WTC11 (cell line): ENCODE measurements around the gene PRR22.

ENCODE experiments used
- ESRRA ChIP-seq: sonication (generic); formaldehyde crosslinking; IDR thresholded peaks from 2 replicates; pipeline ENCODE4 v1.8.1; 2022; ENCODE audit warnings: mild to moderate bottlenecking, missing genetic modification reagents, borderline replicate concordance
- TP53 ChIP-seq: sonication (generic); formaldehyde crosslinking; IDR thresholded peaks from 2 replicates; pipeline ENCODE4 v1.8.1; 2023; ENCODE audit warnings: mild to moderate bottlenecking, missing genetic modification reagents
- ZNF121 ChIP-seq: sonication (generic); formaldehyde crosslinking; IDR thresholded peaks from 2 replicates; pipeline ENCODE4 v1.8.0; 2023; ENCODE audit warnings: missing genetic modification reagents
- ZNF671 ChIP-seq: fragments of 250-450 bp; sonication (Bioruptor Pico); IDR thresholded peaks from 2 replicates; pipeline ENCODE4 v1.8.0; 2021; ENCODE audit warnings: mild to moderate bottlenecking
- TF ChIP-seq, protein P1 (sequence below): fragments of 200-600 bp; IDR thresholded peaks from 2 replicates; pipeline ENCODE4 v1.8.0; 2022; ENCODE audit warnings: antibody characterized with exemption
- TF ChIP-seq, protein P2 (sequence below): sonication (generic); formaldehyde crosslinking; IDR thresholded peaks from 2 replicates; pipeline ENCODE4 v1.8.1; 2023; ENCODE audit warnings: mild to moderate bottlenecking, moderate library complexity, missing genetic modification reagents

DNA sequence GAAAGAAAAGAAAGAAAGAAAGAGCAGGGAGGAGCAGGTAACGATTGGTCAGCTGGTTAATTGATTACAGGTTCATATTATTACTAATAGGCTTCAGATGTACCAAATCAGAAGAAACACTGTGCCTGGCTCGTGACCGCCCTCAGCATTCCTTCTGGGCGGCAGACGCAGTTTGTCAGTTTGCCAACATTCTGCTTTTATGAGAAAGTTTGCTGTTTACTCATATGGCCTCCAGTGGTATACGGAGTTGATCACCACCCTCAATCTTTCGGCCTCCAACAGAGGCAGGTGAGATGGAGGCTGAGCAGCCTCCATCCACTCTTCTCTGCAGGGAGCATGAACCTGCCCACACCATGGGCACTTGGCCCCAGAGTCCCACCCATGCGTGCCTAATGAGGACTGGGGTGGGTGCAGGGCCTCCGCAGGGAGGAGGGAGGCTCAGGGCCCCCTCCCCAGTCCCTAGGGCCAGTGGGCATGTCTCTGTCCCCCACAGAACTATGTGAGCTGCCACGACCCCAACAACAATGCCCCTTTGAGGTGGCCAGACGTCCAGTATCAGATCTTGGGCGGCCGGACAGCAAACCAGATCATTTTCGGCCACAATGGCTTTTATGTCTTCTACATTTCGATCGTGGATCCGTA lies 8.8 kb downstream of the PRR22 start:
- TF ChIP-seq, protein P1, sequence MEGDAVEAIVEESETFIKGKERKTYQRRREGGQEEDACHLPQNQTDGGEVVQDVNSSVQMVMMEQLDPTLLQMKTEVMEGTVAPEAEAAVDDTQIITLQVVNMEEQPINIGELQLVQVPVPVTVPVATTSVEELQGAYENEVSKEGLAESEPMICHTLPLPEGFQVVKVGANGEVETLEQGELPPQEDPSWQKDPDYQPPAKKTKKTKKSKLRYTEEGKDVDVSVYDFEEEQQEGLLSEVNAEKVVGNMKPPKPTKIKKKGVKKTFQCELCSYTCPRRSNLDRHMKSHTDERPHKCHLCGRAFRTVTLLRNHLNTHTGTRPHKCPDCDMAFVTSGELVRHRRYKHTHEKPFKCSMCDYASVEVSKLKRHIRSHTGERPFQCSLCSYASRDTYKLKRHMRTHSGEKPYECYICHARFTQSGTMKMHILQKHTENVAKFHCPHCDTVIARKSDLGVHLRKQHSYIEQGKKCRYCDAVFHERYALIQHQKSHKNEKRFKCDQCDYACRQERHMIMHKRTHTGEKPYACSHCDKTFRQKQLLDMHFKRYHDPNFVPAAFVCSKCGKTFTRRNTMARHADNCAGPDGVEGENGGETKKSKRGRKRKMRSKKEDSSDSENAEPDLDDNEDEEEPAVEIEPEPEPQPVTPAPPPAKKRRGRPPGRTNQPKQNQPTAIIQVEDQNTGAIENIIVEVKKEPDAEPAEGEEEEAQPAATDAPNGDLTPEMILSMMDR: no peak
- TF ChIP-seq, protein P2, sequence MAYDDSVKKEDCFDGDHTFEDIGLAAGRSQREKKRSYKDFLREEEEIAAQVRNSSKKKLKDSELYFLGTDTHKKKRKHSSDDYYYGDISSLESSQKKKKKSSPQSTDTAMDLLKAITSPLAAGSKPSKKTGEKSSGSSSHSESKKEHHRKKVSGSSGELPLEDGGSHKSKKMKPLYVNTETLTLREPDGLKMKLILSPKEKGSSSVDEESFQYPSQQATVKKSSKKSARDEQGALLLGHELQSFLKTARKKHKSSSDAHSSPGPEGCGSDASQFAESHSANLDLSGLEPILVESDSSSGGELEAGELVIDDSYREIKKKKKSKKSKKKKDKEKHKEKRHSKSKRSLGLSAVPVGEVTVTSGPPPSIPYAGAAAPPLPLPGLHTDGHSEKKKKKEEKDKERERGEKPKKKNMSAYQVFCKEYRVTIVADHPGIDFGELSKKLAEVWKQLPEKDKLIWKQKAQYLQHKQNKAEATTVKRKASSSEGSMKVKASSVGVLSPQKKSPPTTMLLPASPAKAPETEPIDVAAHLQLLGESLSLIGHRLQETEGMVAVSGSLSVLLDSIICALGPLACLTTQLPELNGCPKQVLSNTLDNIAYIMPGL: no peak
- no peak for TF ChIP-seq ZNF121 (CRISPR knock-in tag)
- TF ChIP-seq ZNF671 (CRISPR knock-in tag): no peak
- no peak for TF ChIP-seq ESRRA (CRISPR knock-in tag)
- TF ChIP-seq TP53 (CRISPR knock-in tag): no peak
